Measurements from ENCODE around the gene SHCBP1.

The SHCBP1 gene

DNA sequence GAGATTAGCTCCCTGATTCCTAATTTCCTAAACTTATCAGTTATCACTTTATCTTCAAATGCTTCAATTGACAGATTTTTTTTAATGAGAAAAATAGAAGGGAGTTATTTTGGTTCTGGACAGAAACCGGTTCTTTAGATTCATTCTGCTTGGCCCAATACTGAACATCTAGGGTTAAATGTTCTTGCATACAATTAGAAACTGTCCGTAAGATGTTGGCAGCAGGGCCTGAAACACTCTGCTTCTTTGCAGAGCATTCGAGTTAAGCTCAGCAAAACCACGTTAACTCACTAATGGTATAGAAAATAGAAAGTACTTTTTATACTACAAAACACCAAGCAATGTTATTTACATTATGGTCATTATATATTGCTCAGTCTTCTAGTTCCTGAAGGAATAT lies 7.2 kb downstream of the SHCBP1 start:
- DNase-seq (ENCODE audit: low spot score), result no peak

DNA sequence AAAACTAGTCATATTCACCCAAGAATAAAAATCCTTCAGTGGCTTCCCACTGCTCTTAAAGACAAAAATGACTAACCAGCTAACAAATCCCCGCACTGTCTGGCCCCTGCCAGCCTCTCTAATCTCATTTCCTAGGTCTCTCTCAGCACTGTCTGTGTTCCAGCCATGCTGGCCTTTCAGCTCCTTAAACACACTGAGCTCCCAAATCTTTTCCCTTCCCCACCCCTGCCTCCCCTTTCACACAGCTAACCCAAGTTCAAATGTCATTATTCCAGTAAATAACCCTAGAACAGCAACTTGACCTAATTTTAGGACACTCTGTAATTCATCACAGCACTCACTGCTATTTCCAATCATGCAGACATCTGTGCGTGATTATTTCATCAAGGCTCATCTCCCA lies 7.8 kb downstream of the SHCBP1 start:
- no peak for DNase-seq (ENCODE audit: low spot score)

DNA sequence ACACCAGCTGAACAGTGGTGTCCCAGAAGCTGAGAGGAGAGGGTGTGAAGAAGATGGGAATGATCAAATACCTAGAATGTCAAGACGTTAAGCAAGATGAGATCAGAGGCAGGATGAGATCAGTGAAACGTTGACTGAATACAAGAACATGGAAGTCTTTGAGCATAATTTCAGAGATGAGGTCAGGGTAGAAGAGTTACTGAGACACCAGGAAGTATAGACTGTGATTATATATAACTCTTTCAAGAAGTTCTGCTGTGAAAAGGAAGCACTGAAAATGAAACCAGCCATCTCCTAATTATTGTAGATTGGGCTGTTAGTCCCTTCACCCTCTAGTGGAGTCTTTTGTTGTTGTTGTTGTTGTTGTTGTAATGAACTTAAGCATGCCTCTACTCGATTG lies 9.1 kb downstream of the SHCBP1 start:
- DNase-seq (ENCODE audit: low spot score), result peak; percentile 44

DNA sequence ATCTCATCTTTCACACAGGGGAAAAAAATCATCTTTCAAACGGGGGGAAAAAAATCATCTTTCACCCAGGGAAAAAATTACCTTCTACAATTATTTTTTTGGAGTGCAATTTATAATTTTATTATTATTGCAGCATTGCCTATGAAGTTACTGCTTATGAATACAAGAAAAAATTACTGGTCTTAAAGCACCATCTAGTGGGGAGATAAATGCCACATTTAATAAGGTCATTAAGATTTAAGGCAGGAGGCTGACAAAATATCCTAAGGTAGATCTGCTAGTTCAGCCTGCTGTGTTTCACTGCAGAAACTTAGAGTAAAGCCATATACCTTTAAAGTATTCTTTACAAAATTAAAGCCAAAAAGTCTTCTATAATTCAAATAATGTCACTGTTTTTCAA lies 13.7 kb downstream of the SHCBP1 start:
- DNase-seq (ENCODE audit: low spot score), result peak; percentile 31

DNA sequence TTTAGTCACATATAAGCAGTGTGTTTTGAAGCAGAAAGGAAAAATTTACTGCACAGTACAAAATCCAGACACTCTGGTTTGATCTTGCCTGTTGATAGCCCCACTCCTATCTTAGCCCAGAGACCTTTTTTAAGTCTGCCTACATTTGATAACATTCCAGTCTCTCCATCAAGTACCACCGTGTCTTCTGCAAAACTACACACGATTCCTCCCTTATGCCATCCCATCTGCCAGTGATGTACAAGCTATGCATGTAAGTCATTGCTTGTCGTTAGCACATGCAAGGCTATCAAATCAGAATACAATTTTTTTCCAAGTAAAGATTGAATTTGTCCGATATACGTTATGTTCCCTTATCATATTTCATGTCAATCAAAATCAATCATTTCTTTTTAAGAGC lies 14.9 kb downstream of the SHCBP1 start:
- no peak for DNase-seq (ENCODE audit: low spot score)

DNA sequence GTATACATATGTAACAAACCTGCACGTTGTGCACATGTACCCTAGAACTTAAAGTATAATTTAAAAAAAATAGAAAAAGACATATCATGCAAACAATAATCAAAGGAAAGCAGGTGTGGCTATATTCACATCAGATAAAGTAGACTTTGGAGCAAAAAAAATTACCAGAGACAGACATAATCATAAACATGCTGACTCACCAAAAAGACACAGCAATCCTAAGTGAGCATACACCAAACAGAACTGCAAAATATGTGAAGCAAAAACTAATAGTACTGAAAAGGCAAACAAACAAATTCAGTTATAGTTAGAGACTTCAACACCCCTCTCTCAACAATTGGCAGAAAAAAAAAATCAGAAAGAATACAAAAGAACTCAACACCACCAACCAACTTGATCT lies 29.9 kb downstream of the SHCBP1 start:
- no peak for DNase-seq (ENCODE audit: low spot score)

DNA sequence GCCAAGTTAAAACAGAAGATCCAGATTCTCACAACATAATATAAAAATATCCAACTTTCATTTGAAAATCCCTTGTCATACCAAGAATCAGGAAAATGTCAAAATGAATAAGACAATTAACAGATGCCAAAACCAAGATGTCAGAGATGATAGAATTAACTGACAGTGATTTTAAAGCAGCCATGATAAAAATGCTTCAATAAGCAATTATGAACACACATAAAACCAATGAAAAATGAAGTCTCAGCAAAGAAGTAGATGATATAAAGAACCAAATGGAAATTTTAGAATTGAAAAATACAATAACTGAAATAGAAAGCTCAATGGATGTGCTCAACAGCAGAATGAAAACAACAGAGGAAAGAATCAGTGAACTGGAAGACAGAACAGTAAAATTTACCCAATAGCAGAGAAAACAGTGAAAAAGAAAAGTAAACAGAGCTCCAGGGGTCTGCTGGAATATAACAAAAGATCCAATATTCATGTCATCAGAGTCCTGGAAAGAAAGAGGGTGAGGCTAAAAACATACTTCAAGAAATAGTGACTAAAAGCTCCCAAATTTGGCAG lies 35.1 kb downstream of the SHCBP1 start:
- DNase-seq (ENCODE audit: low spot score), result no peak

DNA sequence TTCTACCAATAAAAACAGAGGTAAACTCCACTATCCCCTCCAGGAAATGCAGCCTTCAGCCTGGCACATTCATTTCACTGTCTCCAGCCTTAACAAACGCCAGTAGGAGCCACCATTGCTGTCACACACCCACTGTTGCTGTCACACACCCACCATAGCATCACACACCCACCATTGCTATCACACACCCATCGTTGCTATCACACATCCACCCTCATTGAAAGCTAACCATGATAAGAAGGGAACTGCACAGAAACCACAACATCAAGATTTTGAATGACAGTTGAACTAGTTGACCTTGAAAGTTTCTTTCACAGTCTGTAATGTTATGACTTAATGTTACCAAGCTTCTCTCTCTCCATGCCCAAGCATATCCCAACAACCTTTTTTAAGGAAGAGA lies 38.1 kb downstream of the SHCBP1 start:
- no peak for DNase-seq (ENCODE audit: low spot score)

DNA sequence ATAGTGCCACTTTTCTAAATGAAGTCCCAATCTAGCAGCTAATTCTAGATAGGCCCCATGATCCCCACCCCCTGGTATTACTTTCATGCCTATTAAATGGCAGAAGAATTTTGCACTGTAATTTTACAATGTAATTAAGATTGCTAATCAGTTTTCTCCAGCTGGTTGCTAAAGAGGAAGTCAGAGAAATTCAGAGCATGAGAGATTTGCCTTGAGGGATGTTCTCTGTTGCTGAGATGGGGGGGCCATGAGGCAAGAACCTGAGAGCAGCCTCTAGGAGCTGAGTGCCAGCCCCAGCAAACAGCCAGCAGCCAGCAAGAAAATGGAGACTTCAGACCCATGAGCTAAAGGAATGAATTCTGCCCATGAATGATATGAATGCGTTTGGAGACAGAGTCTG lies 38.9 kb downstream of the SHCBP1 start:
- no peak for DNase-seq (ENCODE audit: low spot score)

DNA sequence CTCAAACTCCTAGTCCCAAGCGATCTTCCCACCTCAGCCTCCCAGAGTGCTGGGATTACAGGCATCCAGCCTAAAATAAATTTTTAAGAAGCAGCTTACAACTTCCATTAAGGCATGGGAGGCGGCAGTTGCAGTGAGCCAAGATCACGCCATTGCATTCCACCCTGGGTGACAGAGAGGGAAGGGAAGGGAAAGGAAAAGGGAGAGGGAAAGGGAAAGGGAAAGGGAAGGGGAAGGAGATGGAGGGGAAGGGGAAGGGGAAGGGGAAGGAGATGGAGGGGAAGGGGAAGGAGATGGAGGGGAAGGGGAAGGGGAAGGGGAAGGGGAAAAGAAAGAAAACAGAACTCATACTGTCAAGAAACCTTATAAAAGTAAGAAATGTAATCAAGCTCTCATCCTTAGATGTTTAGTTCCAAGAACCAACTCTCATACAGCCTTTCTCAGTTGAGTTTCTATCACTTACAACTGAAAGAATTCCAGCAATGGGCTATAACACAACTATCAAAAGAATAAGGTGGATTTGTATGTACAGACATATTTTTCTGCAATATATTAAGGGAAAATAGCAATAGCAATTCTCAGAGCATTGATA lies 43.1 kb downstream of the SHCBP1 start:
- DNase-seq (ENCODE audit: low spot score), result no peak

DNA sequence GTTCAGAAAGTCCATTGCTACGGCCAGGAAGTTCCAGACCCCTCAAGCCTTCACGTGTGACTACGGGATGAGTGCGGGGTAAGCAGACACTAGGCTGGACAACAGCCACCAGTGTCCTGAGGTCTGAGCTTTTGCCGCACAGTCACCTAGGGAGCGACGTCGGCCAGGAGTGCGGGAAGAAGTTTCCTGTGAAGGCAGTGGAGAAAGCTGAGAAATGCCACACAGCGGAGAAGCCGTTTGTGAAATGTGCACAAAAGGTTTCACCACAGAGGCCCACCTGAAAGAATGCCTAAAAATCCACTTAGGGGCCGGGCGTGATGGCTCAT lies 47.4 kb downstream of the SHCBP1 start:
- DNase-seq (ENCODE audit: low spot score), result no peak

DNA sequence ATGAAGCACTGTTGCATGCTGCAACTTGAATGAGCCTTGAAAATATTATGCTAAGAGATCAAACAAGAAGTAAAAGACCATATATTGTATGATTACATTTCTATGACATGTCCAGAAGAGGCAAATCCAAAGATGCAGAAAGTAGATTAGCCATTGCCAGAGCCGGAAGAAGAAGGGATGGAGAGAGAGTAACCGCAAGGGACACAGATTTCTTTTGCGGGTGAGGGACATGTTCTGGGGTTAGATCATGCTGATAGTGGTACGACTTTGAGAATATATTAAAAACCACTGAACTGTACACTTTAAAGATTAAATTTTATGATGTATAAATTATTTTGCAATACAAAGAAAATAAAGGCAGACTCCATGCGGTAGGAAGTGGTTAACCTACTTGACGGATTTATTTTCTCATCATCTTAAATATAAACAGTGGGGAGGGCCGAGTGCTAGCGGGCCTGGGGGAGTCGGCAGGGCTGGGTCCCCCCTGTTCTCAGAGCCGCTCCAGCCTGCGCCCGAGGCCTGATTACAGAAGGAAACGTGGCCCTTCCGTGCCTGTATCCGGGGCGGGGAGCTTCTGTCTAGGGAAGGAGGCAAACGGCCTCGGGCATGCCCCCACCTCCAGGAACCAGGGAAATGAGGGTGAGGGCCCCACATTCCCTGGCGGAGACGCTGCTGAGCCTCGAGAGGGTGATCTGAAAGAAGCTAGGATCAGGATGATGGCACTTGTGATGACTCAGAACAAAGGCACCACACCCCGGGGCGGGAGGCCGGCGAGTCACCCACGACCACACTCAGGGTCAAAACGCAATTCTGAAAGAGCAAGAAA lies 48.0 kb downstream of the SHCBP1 start:
- no peak for DNase-seq (ENCODE audit: low spot score)

DNA sequence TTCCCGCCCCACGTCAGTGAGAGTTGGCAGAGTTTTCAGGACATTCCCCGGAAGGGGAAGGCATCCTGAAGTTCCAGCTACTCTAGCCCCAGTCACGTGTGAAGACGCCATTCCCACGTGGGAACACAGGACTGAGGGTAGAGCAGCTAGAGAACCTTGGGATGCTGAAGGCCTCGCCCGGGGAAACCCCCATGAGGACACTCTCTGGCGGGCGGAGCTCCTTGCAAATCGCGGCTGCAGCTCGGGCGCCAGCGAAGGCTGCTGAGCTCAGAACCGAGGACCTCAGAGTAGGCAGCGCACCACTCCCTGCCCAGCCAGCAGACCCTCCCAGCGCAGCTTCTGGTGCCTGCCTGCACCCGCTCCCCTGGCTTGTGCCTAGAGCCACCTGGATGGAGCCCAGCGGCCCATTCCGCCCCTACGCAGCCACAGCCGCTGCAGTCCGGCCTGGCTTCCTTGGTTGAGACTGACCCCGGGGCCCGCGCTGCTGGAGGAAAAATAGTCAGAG lies 51.9 kb downstream of the SHCBP1 start:
- no peak for DNase-seq (ENCODE audit: low spot score)

DNA sequence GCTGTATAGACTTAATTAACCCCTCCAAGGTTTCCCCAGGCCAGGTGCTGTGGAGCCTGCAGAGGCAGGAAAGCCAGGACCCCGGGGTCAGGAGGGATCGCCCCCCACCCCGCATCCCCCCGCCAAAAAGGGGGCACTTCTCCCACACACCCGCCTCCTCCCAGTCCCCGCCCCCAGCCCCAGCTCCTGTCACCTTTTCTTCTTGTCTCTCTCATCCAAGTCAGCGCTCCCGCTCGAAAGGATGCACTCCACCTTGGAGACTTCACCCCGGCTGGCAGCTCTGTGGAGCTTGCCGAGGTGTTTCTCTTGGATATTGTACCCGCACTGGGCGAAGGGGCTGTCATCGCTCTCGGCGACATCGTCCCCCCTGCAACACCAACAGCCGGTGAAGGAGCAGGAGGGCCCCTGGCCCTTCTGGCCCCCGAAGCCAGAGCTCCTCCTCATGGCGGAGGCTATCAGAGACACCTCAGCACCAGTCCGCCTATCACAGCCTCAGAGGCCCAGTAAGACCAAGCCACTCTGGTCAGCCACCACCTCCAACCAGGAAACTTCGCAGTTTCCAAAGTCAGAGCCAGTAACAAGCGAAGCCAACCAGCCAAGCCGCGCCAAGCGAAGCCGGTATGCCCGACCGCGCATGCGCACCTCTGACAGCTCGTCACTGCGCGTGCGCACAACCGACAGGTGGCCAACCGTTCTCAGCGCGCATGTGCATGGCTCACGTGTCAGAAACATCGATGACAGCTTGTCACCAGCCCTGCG lies 52.5 kb downstream of the SHCBP1 start:
- no peak for DNase-seq (ENCODE audit: low spot score)

DNA sequence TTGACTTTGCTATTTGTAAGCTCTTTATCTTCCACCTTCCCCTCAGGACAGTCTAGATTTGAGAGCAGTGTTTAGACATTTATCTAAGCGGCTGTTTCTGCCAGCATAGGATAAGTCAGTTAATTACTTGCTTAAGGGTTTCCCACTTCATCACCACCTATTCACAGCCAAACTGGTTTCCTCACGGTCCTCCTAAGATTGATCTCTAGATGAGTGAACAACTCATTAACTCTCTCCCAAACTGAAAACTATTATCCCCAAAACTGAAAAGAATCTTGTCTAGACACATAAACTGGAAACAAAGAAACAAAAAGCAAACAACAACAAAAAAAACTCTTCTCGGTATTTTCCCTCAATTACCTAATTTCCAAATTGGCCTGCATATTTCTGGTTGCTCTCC lies 58.2 kb downstream of the SHCBP1 start:
- DNase-seq (ENCODE audit: low spot score), result no peak

DNA sequence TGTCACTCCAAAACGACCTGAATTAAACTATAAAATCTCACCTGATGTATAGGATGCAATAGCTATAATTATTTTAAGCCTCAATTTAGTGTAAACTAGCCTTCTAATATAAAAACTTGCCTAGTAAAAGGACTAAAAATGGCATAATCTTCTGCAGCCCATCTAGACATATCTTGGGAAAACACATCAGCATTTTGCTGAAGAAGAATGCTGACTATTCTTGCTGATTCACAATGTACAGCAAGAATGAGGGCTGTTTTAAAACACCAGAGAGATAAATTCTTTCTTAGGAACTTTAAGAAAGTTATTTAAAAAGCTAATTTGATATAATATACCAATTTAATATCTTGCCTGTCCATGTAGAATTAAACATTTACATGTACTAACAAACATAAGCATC lies 63.2 kb downstream of the SHCBP1 start:
- DNase-seq (ENCODE audit: low spot score), result no peak

DNA sequence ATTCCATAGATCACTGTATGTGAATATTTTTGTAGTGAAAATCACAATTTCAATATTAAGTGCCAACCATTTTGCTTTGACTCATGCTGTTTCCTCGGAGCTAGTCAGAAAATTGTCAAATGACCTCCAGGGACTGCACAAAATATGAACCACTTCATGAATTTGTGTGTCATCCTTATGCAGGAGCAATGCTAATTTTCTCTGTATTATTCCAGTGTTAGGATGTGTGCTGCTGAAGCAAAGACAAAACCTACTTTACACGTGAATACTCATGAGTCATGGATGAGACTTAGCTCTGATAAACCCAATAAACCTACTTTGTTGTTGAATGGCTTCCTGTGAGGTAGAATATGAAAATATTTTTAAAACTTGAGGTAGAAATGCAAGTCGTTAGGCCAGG lies 65.2 kb downstream of the SHCBP1 start:
- no peak for DNase-seq (ENCODE audit: low spot score)

DNA sequence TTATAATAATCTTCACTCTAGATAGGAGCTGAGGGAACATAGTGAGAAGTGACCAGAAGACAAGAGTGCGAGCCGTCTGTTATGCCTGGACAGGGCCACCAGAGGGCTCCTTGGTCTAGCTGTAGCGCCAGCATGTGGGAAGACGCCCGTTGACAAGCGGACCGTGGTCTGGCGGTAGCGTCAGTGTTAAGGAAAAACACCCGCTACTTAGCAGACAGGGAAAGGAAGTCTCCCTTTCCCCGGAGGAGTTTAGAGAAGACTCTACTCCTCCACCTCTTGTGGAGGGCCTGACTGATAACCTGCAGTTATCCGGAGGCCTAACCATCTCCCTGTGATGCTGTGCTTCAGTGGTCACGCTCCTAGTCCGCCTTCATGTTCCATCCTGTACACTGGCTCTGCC lies 66.7 kb downstream of the SHCBP1 start:
- DNase-seq (ENCODE audit: low spot score), result peak; percentile 9

DNA sequence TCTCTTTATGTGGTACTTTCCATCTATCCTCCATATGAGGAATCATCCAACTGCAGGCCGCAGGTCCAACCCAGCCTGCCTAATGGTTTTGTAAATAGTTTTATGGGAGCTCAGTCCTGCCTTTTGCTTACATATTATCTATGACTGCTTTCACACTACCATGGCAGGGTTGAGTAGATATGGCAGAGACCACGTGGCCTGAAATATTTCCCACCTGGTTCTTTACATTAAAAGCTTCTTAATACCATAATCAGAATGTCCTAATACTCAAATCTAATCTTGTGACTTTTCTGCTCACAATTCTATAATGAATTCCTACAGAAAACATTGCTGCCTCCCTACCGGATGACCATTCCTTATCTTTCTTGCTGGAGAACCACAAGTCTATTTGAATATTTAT lies 71.7 kb downstream of the SHCBP1 start:
- DNase-seq (ENCODE audit: low spot score), result no peak

Measured in germinal center (tissue), 1 donor.